K562 (cell line): ENCODE data around the gene FYTTD1. TPM values are rescaled to one million over a fixed set of nuclear protein-coding genes. Genes with fewer than 3 reads are reported as not detected.

ENCODE experiments used
- COPS2 ChIP-seq: fragments of 450-650 bp; conservative IDR thresholded peaks from 2 replicates; pipeline ENCODE4 v1.6.1; 2016; ENCODE audit warnings: mild to moderate bottlenecking, moderate library complexity
- E2F8 ChIP-seq: fragments of 450-650 bp; IDR thresholded peaks from 2 replicates; pipeline ENCODE4 v1.7.1; 2018; ENCODE audit warnings: mild to moderate bottlenecking, low read depth; ENCODE audit not compliant: partially characterized antibody
- FOSL1 ChIP-seq: fragments of 200-800 bp; sonication (Bioruptor generic); conservative IDR thresholded peaks from 2 replicates; pipeline ENCODE4 v1.6.1; 2016; ENCODE audit warnings: missing genetic modification characterization, missing compliant biosample characterization
- GABPB2 ChIP-seq: fragments of 250-450 bp; sonication (Bioruptor Pico); conservative IDR thresholded peaks from 2 replicates; pipeline ENCODE4 v1.5.1; 2021; ENCODE audit warnings: mild to moderate bottlenecking
- HLTF ChIP-seq: fragments of 450-650 bp; IDR thresholded peaks from 2 replicates; pipeline ENCODE4 v1.6.1; 2016
- ID3 ChIP-seq, 2 experiments: fragments of 250-450 bp in 1 of 2; fragments of 450-650 bp in 1 of 2; sonication (Bioruptor Pico) in 1 of 2; IDR thresholded peaks; 2 replicates each; pipeline versions ENCODE4 v1.6.1 to v1.8.0; 2016 to 2021; ENCODE audit warnings: mild to moderate bottlenecking in 2 of 2, moderate library complexity in 2 of 2, missing compliant biosample characterization in 1 of 2, missing genetic modification characterization in 1 of 2
- KDM5B ChIP-seq: fragments of 200-600 bp; sonication (generic); IDR thresholded peaks from 2 replicates; pipeline ENCODE4 v1.6.1; 2012; ENCODE audit warnings: low read depth, mild to moderate bottlenecking, moderate library complexity, low read length, control low read depth, inconsistent platforms; ENCODE audit not compliant: insufficient replicate concordance
- NR3C1 ChIP-seq: sonication (generic); formaldehyde crosslinking; IDR thresholded peaks from 2 replicates; pipeline ENCODE4 v1.8.1; 2022; ENCODE audit warnings: missing genetic modification reagents
- PML ChIP-seq: IDR thresholded peaks from 2 replicates; pipeline ENCODE4 v1.6.1; 2012; ENCODE audit warnings: low read length, inconsistent platforms
- PRMT5 ChIP-seq: sonication (generic); formaldehyde crosslinking; IDR thresholded peaks from 2 replicates; pipeline ENCODE4 v1.5.0; 2020; ENCODE audit warnings: missing genetic modification reagents
- RHOXF2B ChIP-seq: fragments of 250-450 bp; sonication (Bioruptor Pico); conservative IDR thresholded peaks from 2 replicates; pipeline ENCODE4 v1.5.1; 2021
- SLC30A9 ChIP-seq: fragments of 250-450 bp; sonication (Bioruptor Pico); IDR thresholded peaks from 2 replicates; pipeline ENCODE4 v1.8.0; 2022; ENCODE audit warnings: mild to moderate bottlenecking, moderate library complexity
- SMARCC2 ChIP-seq: fragments of 450-650 bp; IDR thresholded peaks from 2 replicates; pipeline ENCODE4 v1.6.1; 2017; ENCODE audit warnings: antibody characterized with exemption, moderate library complexity, mild to moderate bottlenecking, low read depth
- XRCC5 ChIP-seq: fragments of 200-400 bp; formaldehyde crosslinking; IDR thresholded peaks from 2 replicates; pipeline ENCODE4 v1.6.1; 2017; ENCODE audit warnings: low read depth, mild to moderate bottlenecking, low read length
- polyA plus RNA-seq, 8 experiments: library from polyadenylated mRNA; depleted of rRNA in 4 of 8; stranded (reverse) in 5 of 8; unstranded in 3 of 8; fragments of >200 nt; fragmentation: Nextera tagmentation in 2 of 8; fragmentation: Illumina TruSeq in 1 of 8; extraction: Ambion mirVana in 2 of 8; extraction: Trizol in 1 of 8; gene quantifications; 2 replicates each; pipeline versions ENCODE4 v1.2.1 to v1.2.3, GENCODE V29; 2011 to 2014; ENCODE audit warnings: inconsistent platforms in 1 of 8, missing spikeins in 1 of 8
- total RNA-seq, 7 experiments: library from RNA; depleted of rRNA in 6 of 7; stranded (reverse); fragments of >200 nt in 6 of 7; fragmentation: Illumina TruSeq in 2 of 7; extraction: Trizol in 2 of 7; gene quantifications; 2 replicates each; pipeline versions ENCODE4 v1.2.1 to v1.2.3, GENCODE V29; 2011 to 2021; ENCODE audit warnings: low replicate concordance in 1 of 7
- TF ChIP-seq, protein P1 (sequence below): sonication (generic); formaldehyde crosslinking; IDR thresholded peaks from 2 replicates; pipeline ENCODE4 v1.8.0; 2022; ENCODE audit warnings: missing genetic modification reagents, mild to moderate bottlenecking, borderline replicate concordance
- TF ChIP-seq, protein P2 (sequence below): sonication (generic); formaldehyde crosslinking; IDR thresholded peaks from 2 replicates; pipeline ENCODE4 v1.8.0; 2022; ENCODE audit warnings: mild to moderate bottlenecking, missing genetic modification reagents

The FYTTD1 gene
- total and polyA plus RNA-seq, 9 of the 15 experiments (the other 6 are each of a cell fraction or from before 2014, with no cell fraction given) = 35.7 to 106 (median 76.3) TPM

GRCh38 chr3:197791113-197791891 lies 41.6 kb downstream of the FYTTD1 start, which contains the start of gene LRCH3 (continued):
- TF ChIP-seq SMARCC2 (no peak), PRMT5 (CRISPR knock-in tag) (no peak), FOSL1 (no peak), PML (peak; percentile 52; the same call in 1 of the 2 replicates), ID3 (CRISPR knock-in tag; IDR thresholded peaks at IDR 0.05) (no peak), ID3 (tag; IDR thresholded peaks at IDR 0.05) (no peak), KDM5B (peak; percentile 97), GABPB2 (CRISPR knock-in tag) (no peak; the same call in 1 of the 2 replicates), E2F8 (no peak), SLC30A9 (no peak), NR3C1 (CRISPR knock-in tag) (no peak), COPS2 (no peak), HLTF (no peak), RHOXF2B (no peak), XRCC5 (0 out of 2 replicates have a peak, but pooled peaks have one; percentile 28)
- TF ChIP-seq, protein P1, sequence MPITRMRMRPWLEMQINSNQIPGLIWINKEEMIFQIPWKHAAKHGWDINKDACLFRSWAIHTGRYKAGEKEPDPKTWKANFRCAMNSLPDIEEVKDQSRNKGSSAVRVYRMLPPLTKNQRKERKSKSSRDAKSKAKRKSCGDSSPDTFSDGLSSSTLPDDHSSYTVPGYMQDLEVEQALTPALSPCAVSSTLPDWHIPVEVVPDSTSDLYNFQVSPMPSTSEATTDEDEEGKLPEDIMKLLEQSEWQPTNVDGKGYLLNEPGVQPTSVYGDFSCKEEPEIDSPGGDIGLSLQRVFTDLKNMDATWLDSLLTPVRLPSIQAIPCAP (CRISPR knock-in tag) = no peak
- TF ChIP-seq, protein P2, sequence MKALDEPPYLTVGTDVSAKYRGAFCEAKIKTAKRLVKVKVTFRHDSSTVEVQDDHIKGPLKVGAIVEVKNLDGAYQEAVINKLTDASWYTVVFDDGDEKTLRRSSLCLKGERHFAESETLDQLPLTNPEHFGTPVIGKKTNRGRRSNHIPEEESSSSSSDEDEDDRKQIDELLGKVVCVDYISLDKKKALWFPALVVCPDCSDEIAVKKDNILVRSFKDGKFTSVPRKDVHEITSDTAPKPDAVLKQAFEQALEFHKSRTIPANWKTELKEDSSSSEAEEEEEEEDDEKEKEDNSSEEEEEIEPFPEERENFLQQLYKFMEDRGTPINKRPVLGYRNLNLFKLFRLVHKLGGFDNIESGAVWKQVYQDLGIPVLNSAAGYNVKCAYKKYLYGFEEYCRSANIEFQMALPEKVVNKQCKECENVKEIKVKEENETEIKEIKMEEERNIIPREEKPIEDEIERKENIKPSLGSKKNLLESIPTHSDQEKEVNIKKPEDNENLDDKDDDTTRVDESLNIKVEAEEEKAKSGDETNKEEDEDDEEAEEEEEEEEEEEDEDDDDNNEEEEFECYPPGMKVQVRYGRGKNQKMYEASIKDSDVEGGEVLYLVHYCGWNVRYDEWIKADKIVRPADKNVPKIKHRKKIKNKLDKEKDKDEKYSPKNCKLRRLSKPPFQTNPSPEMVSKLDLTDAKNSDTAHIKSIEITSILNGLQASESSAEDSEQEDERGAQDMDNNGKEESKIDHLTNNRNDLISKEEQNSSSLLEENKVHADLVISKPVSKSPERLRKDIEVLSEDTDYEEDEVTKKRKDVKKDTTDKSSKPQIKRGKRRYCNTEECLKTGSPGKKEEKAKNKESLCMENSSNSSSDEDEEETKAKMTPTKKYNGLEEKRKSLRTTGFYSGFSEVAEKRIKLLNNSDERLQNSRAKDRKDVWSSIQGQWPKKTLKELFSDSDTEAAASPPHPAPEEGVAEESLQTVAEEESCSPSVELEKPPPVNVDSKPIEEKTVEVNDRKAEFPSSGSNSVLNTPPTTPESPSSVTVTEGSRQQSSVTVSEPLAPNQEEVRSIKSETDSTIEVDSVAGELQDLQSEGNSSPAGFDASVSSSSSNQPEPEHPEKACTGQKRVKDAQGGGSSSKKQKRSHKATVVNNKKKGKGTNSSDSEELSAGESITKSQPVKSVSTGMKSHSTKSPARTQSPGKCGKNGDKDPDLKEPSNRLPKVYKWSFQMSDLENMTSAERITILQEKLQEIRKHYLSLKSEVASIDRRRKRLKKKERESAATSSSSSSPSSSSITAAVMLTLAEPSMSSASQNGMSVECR (CRISPR knock-in tag) = peak; percentile 82; the same call in 1 of the 2 replicates
